ENCODE measurements around the gene HOOK1. TPM values are rescaled to one million over a fixed set of nuclear protein-coding genes. Genes with fewer than 3 reads are reported as not detected.
A peak's percentile ranks its signal among the peaks of the same experiment; 100 is the strongest.

The HOOK1 gene
- total RNA-seq, 2 donors from 2014 or later = 17.1 to 20.5 TPM

DNA sequence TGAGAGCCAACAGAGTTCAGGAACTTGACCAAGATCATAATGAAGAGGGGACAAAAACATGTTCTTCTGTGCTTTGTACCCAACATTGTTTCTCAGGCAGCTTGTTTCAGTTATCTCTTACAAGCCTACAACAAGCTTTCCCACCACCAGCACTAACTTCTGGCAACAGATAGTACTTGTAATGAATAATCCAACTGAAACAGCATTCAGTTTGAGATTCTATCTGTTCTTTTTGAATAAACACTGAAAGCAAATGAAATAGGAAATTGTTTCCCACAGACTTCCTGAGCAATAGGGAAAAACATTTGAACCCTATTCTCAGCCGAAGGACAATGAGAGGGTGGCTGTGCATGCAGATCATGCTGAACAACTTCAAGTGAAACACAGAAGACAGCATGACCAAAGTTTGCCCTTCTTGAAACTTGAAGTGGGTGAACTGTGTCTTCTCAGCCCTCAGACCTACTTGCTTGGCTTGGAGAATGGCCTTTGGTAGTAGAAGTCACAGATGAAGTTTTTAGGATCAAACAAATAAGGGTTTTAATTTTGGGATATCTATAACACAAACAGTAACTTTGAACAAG lies 11.2 kb upstream of the HOOK1 start:
- DNase-seq (no peak), ATAC-seq (no peak)
- Histone ChIP-seq H3K27me3 (no peaks in the 10 kb centered on the region), H3K4me1 (peaks cover 4% of the 10 kb centered on the region), H3K36me3 (replicated peaks in 1 of 2; ENCODE audit: insufficient read depth in 1 of 2, low read depth in 2 of 2) (no peaks in the 10 kb centered on the region), H3K9me3 (no peaks in the 10 kb centered on the region), H3K27ac (peak overlapping the region in 1 of 4 donors; percentile 38), H3K4me3 (no peak overlapping the region)
- intact Hi-C loops (cut with DNase I) = no loop called here
- no peak for TF ChIP-seq POLR2A (IDR thresholded peaks at IDR 0.05)
- TF ChIP-seq, protein P1, sequence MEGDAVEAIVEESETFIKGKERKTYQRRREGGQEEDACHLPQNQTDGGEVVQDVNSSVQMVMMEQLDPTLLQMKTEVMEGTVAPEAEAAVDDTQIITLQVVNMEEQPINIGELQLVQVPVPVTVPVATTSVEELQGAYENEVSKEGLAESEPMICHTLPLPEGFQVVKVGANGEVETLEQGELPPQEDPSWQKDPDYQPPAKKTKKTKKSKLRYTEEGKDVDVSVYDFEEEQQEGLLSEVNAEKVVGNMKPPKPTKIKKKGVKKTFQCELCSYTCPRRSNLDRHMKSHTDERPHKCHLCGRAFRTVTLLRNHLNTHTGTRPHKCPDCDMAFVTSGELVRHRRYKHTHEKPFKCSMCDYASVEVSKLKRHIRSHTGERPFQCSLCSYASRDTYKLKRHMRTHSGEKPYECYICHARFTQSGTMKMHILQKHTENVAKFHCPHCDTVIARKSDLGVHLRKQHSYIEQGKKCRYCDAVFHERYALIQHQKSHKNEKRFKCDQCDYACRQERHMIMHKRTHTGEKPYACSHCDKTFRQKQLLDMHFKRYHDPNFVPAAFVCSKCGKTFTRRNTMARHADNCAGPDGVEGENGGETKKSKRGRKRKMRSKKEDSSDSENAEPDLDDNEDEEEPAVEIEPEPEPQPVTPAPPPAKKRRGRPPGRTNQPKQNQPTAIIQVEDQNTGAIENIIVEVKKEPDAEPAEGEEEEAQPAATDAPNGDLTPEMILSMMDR (IDR thresholded peaks at IDR 0.05) = no peak
- 57 to 60% methylated on average over 1 of the region's 1 CpG for WGBS, 2 donors

- H3K9me3 ChIP-seq = no peaks in the 10 kb centered on the region
- intact Hi-C loops (cut with DNase I) = no loop called here
- H3K4me1 ChIP-seq = peaks cover 4% of the 10 kb centered on the region
- no peak overlapping the region for H3K4me3 ChIP-seq
- DNase-seq (no peak), ATAC-seq (no peak)
- H3K27ac ChIP-seq = no peak overlapping the region
- TF ChIP-seq, protein P1 (IDR thresholded peaks at IDR 0.05) = no peak
- TF ChIP-seq POLR2A (IDR thresholded peaks at IDR 0.05) = no peak
- no peaks in the 10 kb centered on the region for H3K27me3 ChIP-seq
- no peaks in the 10 kb centered on the region for H3K36me3 ChIP-seq (replicated peaks in 1 of 2; ENCODE audit: insufficient read depth in 1 of 2, low read depth in 2 of 2)
These were observed 10.4 kb upstream of the HOOK1 start for GRCh38 chr1:59804301-59804700.

- TF ChIP-seq, protein P1 (IDR thresholded peaks at IDR 0.05) = no peak
- TF ChIP-seq POLR2A (IDR thresholded peaks at IDR 0.05) = no peak
- ATAC-seq = no peak
- Histone ChIP-seq H3K27ac (no peak overlapping the region), H3K36me3 (replicated peaks in 1 of 2; ENCODE audit: insufficient read depth in 1 of 2, low read depth in 2 of 2) (no peaks in the 10 kb centered on the region), H3K9me3 (no peaks in the 10 kb centered on the region), H3K4me1 (peaks cover 4% of the 10 kb centered on the region), H3K27me3 (no peaks in the 10 kb centered on the region), H3K4me3 (no peak overlapping the region)
- DNase-seq = no peak
- intact Hi-C loops (cut with DNase I) = no loop called here
These were observed 9.2 kb upstream of the HOOK1 start for GRCh38 chr1:59805554-59805953.

DNA sequence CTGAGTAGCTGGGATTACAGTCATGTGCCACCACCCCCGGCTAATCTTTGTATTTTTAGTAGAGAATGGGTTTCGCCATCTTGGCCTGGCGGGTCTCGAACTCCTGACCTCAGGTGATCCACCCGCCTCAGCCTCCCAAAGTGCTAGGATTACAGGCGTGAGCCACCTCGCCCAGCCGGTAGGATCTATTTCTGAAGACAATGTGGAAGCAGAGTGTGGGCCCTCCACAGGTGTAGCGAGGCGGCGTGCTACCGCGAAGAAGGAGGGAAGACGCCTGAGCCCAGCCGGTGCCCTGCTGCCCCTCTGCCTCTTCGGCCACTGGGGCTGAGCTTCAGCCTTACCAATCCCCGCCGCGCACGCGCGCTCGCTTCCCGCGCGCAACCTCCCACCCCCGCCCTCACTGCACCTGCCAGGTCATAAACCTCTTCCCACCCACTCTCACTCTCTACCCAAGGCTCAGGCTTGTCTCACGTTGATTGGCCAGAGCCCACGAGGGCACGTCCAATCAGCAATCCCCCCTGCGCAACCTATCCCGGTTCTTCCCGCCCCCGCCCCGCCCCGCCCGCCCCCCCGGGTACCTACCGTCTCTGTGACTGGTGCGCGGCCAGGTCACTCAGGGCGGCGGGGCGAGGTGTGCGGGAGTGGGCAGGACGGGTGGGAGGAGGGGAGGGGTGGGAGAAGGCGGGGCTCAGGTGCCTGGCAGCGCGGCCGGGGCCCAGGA lies 409 bp upstream of the HOOK1 start:
- Histone ChIP-seq H3K4me1 (peaks cover 28% of the 10 kb centered on the region), H3K36me3 (replicated peaks in 1 of 2; ENCODE audit: insufficient read depth in 1 of 2, low read depth in 2 of 2) (no peaks in the 10 kb centered on the region), H3K9me3 (no peaks in the 10 kb centered on the region), H3K4me3 (peak overlapping the region; percentile 79 to 98), H3K27ac (peak overlapping the region; percentile 89 to 95 (median 93)), H3K27me3 (no peaks in the 10 kb centered on the region)
- TF ChIP-seq, protein P1 (IDR thresholded peaks at IDR 0.05) = peak in 4 of 7 experiments; percentile 25 to 49 (median 31)
- TF ChIP-seq POLR2A (IDR thresholded peaks at IDR 0.05) = peak; percentile 73 to 86 (median 74)
- intact Hi-C loops (cut with DNase I) = no loop called here
- WGBS, 2 donors = 5 to 10% methylated on average over 26 to 36 of the region's 50 CpGs
- ATAC-seq = peak; percentile 95
- peak; percentile 97 for DNase-seq

- 22 to 26% methylated on average over 3 of the region's 3 CpGs for WGBS, 2 donors
- DNase-seq (no peak), ATAC-seq (no peak)
- Histone ChIP-seq H3K27ac (peak overlapping the region in 2 of 4 donors; percentile 94 to 95), H3K9me3 (no peaks in the 10 kb centered on the region), H3K4me3 (peak overlapping the region; percentile 79 to 98), H3K27me3 (no peaks in the 10 kb centered on the region), H3K4me1 (peaks cover 44% of the 10 kb centered on the region), H3K36me3 (replicated peaks in 1 of 2; ENCODE audit: insufficient read depth in 1 of 2, low read depth in 2 of 2) (no peaks in the 10 kb centered on the region)
- intact Hi-C loops (cut with DNase I) = no loop called here
- TF ChIP-seq, protein P1 (IDR thresholded peaks at IDR 0.05) = no peak
- no peak for TF ChIP-seq POLR2A (IDR thresholded peaks at IDR 0.05)
These were observed 1.1 kb downstream of the HOOK1 start for GRCh38 chr1:59815892-59816291.
